IMR-90 (cell line): ENCODE data around the gene EXOC6B.
A peak's percentile ranks its signal among the peaks of the same experiment; 100 is the strongest.

ENCODE experiments used
- CEBPB ChIP-seq: IDR thresholded peaks from 2 replicates; pipeline ENCODE4 v1.6.1; 2012; ENCODE audit warnings: low read depth, low read length, improper control_type of control experiment
- MXI1 ChIP-seq: IDR thresholded peaks from 2 replicates; pipeline ENCODE4 v1.6.1; 2012; ENCODE audit warnings: low read depth, mild to moderate bottlenecking, low read length, moderate library complexity, borderline replicate concordance
- POLR2A ChIP-seq: IDR thresholded peaks from 2 replicates; pipeline ENCODE4 v1.6.1; 2012; ENCODE audit warnings: mild to moderate bottlenecking, low read depth, low read length

- TF ChIP-seq MXI1 (no peak), POLR2A (no peak), CEBPB (peak; percentile 39; the same call in 1 of the 2 replicates)
Measured at GRCh38 chr2:72166279-72166678, 659.6 kb downstream of the EXOC6B start.
